HEK293 (cell line): ENCODE data around the gene NAT8L.

ENCODE experiments used
- CTCF ChIP-seq: fragments of 450-650 bp; formaldehyde crosslinking; IDR thresholded peaks from 2 replicates; pipeline ENCODE4 v1.5.1; 2016; ENCODE audit warnings: missing biosample characterization, missing genetic modification characterization
- HOXA7 ChIP-seq: sonication (generic); formaldehyde crosslinking; IDR thresholded peaks from 2 replicates; pipeline ENCODE4 v1.8.1; 2022; ENCODE audit warnings: missing genetic modification reagents, borderline replicate concordance
- REST ChIP-seq: fragments of 450-650 bp; formaldehyde crosslinking; IDR thresholded peaks from 2 replicates; pipeline ENCODE4 v1.5.1; 2016; ENCODE audit warnings: missing biosample characterization, missing genetic modification characterization
- ZBTB49 ChIP-seq: fragments of 450-650 bp; formaldehyde crosslinking; IDR thresholded peaks from 2 replicates; pipeline ENCODE4 v1.5.1; 2016; ENCODE audit warnings: missing biosample characterization, missing genetic modification characterization, low read depth
- ZFP3 ChIP-seq: fragments of 450-650 bp; formaldehyde crosslinking; IDR thresholded peaks from 2 replicates; pipeline ENCODE4 v1.5.1; 2016; ENCODE audit warnings: low read depth, missing biosample characterization, missing genetic modification characterization
- ZNF138 ChIP-seq: fragments of 450-650 bp; formaldehyde crosslinking; IDR thresholded peaks from 2 replicates; pipeline ENCODE4 v1.5.1; 2016; ENCODE audit warnings: missing biosample characterization, missing genetic modification characterization, borderline replicate concordance

GRCh38 chr4:2062168-2062807 is 3.2 kb downstream of the NAT8L start:
- TF ChIP-seq CTCF (tag by site-specific recombination), result no peak
- TF ChIP-seq HOXA7, result no peak
- TF ChIP-seq REST (tag by site-specific recombination), result no peak
- no peak for TF ChIP-seq ZFP3 (tag by site-specific recombination)
- TF ChIP-seq ZBTB49 (tag by site-specific recombination), result no peak
- no peak for TF ChIP-seq ZNF138 (tag by site-specific recombination)
